ENCODE results near the gene PKDREJ. TPM values are rescaled to one million over a fixed set of nuclear protein-coding genes. Genes with fewer than 3 reads are reported as not detected.
"Not testable (repeated sequence)": the region's sequence is repeated elsewhere in the genome, so short reads cannot be mapped to it uniquely, and the experiment has no call there.

PKDREJ gene, protein sequence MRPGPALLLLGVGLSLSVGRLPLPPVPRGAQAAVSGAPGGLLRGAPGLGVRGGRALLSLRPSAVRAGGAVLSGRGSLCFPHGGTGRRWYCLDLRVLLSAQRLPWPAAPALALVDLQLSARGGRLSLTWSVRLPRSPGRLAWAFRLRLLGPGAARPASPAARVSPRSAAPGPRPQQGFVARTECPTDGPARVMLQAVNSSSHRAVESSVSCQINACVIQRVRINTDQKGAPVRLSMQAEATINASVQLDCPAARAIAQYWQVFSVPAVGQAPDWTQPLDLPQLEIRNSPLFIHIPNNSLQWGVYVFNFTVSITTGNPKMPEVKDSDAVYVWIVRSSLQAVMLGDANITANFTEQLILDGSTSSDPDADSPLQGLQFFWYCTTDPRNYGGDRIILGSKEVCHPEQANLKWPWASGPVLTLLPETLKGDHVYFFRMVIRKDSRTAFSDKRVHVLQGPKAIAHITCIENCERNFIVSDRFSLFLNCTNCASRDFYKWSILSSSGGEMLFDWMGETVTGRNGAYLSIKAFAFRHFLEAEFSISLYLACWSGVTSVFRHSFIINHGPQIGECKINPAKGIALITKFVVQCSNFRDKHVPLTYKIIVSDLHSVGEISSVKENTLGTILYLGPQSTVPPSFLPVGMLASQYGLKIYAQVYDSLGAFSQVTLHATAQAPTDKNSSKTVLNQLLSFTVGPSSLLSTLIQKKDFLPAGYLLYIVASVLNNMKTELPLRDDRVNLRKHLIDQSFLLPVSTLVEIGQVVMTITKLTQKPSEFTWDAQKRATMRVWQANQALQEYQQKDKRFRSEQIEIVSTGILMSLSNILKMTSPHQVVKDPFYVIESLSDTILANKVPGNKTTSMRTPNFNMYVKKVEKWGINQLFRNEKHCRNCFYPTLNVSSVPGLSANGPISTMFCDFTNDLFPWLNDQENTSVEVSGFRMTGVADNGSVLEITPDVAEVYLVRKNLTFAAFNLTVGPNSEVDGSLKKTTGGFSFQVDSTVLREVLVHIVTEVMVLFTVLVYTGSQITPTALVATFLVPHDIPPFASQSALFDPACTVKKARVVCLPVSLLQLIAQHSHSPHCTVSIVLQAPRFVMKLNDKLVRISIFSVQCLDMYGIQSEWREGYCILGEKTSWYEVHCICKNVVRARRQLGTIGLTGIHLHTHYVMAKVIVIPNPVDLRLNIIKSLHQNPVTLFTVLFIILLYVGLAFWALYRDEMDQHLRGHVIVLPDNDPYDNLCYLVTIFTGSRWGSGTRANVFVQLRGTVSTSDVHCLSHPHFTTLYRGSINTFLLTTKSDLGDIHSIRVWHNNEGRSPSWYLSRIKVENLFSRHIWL (N-terminal part only)
- total RNA-seq (not detected), polyA plus RNA-seq (0.03 TPM)

DNA sequence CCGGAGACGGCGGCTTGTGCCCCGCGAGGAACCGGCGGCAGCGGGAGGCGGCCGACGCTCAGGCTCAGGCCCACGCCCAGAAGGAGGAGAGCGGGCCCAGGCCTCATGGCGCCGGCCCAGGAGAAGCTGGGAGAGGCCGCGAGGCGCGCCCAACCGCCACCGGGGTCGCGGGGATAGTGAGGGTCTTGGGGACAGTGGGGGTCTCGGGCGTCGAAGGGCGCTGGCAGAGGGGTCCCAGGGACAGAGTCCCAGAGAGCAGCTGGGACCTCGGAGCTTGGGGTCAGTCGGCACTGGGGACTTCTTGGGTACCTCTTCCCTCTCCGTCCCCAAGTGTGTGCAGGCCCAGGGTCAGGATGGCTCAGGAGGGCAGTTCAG, at the start of gene PKDREJ:
PKDREJ (minus strand) TSS at position 128 of the 375 bp plus-strand sequence; CDS start at position 107, 21 bp downstream.
- Histone ChIP-seq H3K27me3 (ENCODE audit: insufficient read depth, low read length, poor library complexity, severe bottlenecking) (peaks cover 30% of the 10 kb centered on the region), H3K4me1 (ENCODE audit: insufficient read depth, low read length) (no peaks in the 10 kb centered on the region), H3K4me3 (ENCODE audit: low read length) (no peak within 1 kb of the TSS), H3K36me3 (ENCODE audit: insufficient read depth, low read length) (no peaks in the 10 kb centered on the region), H3K27ac (ENCODE audit: low read depth, low read length) (no peak within 1 kb of the TSS), H3K9me3 (ENCODE audit: low read length) (no peaks in the 10 kb centered on the region)
- no peak for DNase-seq
- peak within 1 kb of the TSS; percentile 28 to 70 (median 52) for H3K4me3 Mint-ChIP-seq
- POLR2A ChIA-PET = interaction anchor here (0.7 kb wide), 1 partner anchor 13 kb away, joined by 3 read pairs; the partner anchor contains the start of gene CDPF1
- H3K9me3 Mint-ChIP-seq = no peaks in the 10 kb centered on the region
- H3K4me1 Mint-ChIP-seq = peaks cover 8 to 20% (median 9%) of the 10 kb centered on the region in 3 donors
- peaks cover 0 to 6% (median 5%) of the 10 kb centered on the region in 3 donors for H3K36me3 Mint-ChIP-seq
- peaks cover 34 to 57% of the 10 kb centered on the region in 2 donors for H3K27me3 Mint-ChIP-seq
- CTCF ChIA-PET = interaction anchor here (1.2 kb wide), 1 partner anchor 13 kb away, joined by 4 read pairs; the partner anchor contains the start of gene CDPF1
- peak within 1 kb of the TSS in 1 of 8 donors; percentile 78 for H3K27ac Mint-ChIP-seq

DNA sequence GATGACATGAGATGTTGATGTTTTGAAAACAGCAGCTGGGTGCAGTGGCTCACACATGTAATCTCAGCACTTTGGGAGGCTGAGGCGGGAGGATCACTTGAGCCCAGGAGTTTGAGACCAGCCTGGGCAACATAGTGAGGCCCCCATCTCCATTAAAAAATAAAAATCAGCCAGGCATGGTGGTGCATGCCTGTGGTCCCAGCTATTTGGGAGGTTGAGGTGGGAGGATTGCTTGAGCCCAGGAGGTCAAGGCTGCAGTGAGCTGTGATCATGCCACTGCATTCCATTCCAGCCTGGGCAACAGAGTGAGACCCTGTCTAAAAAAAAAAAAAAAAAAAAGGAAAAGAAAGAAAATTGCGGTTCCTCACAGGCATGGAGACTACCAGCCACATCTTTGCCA, 49.7 kb upstream of the PKDREJ start:
- POLR2A ChIA-PET; H3K9me3 ChIP-seq (ENCODE audit: low read length); H3K27ac Mint-ChIP-seq; H3K36me3 ChIP-seq (ENCODE audit: insufficient read depth, low read length); H3K27me3 Mint-ChIP-seq; H3K36me3 Mint-ChIP-seq; H3K4me3 ChIP-seq (ENCODE audit: low read length); H3K4me1 ChIP-seq (ENCODE audit: insufficient read depth, low read length); H3K27ac ChIP-seq (ENCODE audit: low read depth, low read length); H3K4me3 Mint-ChIP-seq; H3K9me3 Mint-ChIP-seq; H3K27me3 ChIP-seq (ENCODE audit: insufficient read depth, low read length, poor library complexity, severe bottlenecking); H3K4me1 Mint-ChIP-seq: not testable (repeated sequence)
- peak in 1 of 5 donors; percentile 4 for DNase-seq
- CTCF ChIA-PET = interaction anchor here (0.6 to 7.1 kb wide), 4 partner anchors 189 to 309 kb away, joined by 3 to 78 read pairs (median 4); no protein-coding TSS in a partner anchor

DNA sequence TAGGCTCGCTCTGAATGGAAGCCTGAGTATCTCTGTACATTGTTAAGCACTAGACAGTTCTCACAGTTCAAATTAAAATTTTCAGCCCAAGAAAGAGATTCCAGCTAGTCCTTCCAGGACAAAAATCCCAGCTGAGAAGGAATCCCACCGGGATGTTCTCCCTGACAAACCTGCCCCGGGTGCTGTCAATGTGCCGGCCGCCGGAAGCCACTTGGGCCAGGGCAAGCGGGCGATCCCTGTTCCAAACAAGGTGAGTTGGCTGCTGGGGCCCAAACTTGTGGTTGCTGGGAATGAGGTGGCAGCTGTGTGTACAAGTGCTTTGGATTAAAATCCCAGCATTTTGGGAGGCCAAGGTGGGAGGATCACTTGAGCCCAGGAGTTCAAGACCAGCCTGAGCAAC, 48.9 kb upstream of the PKDREJ start:
- Mint-ChIP-seq H3K27ac (peak overlapping the region in 1 of 8 donors; percentile 0), H3K9me3 (no peaks in the 10 kb centered on the region), H3K27me3 (peaks cover 0 to 4% of the 10 kb centered on the region in 2 donors), H3K4me1 (no peaks in the 10 kb centered on the region), H3K4me3 (no peak overlapping the region), H3K36me3 (no peaks in the 10 kb centered on the region)
- H3K27me3 ChIP-seq (ENCODE audit: insufficient read depth, low read length, poor library complexity, severe bottlenecking) = no peaks in the 10 kb centered on the region
- CTCF ChIA-PET = interaction anchor here (0.7 to 7.1 kb wide), 3 partner anchors 9 to 195 kb away, joined by 3 to 78 read pairs (median 4); no protein-coding TSS in a partner anchor
- no peaks in the 10 kb centered on the region for H3K9me3 ChIP-seq (ENCODE audit: low read length)
- H3K36me3 ChIP-seq (ENCODE audit: insufficient read depth, low read length) = no peaks in the 10 kb centered on the region
- DNase-seq = peak in 1 of 5 donors; percentile 44
- no peak overlapping the region for H3K27ac ChIP-seq (ENCODE audit: low read depth, low read length)
- H3K4me1 ChIP-seq (ENCODE audit: insufficient read depth, low read length) = no peaks in the 10 kb centered on the region
- POLR2A ChIA-PET = no interaction called here
- H3K4me3 ChIP-seq (ENCODE audit: low read length) = no peak overlapping the region

DNA sequence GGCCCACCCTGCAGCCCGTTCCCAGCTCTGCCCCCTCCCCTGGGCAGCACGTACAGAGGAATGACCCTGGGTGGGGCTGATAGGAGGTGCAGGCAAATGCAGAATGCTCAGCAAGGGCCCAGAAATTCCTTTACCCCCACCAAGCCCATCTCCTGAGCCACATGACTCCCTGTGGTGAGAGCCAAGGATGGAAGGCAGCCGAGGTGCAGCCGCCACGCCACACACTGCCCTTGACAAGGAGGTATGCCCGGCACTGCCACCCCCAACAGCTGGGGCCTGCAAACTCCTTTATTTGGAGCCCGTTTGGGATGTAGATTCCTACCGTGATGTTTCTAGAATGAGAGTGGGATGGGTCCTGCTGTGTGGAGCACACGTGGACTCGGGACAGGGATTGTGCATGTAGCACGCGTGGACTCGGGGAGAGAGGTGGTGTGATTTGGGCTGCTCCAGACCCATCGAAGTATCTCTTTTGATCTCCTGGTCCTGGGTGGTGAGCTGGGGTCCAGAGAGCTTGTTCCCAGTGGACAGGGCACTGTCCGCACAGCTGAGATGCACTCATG, 46.5 kb upstream of the PKDREJ start:
- Mint-ChIP-seq H3K4me1 (no peaks in the 10 kb centered on the region), H3K27me3 (peaks cover 0 to 4% of the 10 kb centered on the region in 2 donors), H3K36me3 (no peaks in the 10 kb centered on the region), H3K4me3 (no peak overlapping the region), H3K27ac (no peak overlapping the region), H3K9me3 (no peaks in the 10 kb centered on the region)
- H3K27me3 ChIP-seq (ENCODE audit: insufficient read depth, low read length, poor library complexity, severe bottlenecking) = no peaks in the 10 kb centered on the region
- no peak overlapping the region for H3K27ac ChIP-seq (ENCODE audit: low read depth, low read length)
- H3K9me3 ChIP-seq (ENCODE audit: low read length) = no peaks in the 10 kb centered on the region
- H3K4me3 ChIP-seq (ENCODE audit: low read length) = no peak overlapping the region
- POLR2A ChIA-PET = no interaction called here
- DNase-seq = peak in 1 of 5 donors; percentile 8
- no peaks in the 10 kb centered on the region for H3K36me3 ChIP-seq (ENCODE audit: insufficient read depth, low read length)
- H3K4me1 ChIP-seq (ENCODE audit: insufficient read depth, low read length) = no peaks in the 10 kb centered on the region
- CTCF ChIA-PET = interaction anchor here (1.8 to 7.1 kb wide), 2 partner anchors 186 to 303 kb away, joined by 7 to 78 read pairs; no protein-coding TSS in a partner anchor

DNA sequence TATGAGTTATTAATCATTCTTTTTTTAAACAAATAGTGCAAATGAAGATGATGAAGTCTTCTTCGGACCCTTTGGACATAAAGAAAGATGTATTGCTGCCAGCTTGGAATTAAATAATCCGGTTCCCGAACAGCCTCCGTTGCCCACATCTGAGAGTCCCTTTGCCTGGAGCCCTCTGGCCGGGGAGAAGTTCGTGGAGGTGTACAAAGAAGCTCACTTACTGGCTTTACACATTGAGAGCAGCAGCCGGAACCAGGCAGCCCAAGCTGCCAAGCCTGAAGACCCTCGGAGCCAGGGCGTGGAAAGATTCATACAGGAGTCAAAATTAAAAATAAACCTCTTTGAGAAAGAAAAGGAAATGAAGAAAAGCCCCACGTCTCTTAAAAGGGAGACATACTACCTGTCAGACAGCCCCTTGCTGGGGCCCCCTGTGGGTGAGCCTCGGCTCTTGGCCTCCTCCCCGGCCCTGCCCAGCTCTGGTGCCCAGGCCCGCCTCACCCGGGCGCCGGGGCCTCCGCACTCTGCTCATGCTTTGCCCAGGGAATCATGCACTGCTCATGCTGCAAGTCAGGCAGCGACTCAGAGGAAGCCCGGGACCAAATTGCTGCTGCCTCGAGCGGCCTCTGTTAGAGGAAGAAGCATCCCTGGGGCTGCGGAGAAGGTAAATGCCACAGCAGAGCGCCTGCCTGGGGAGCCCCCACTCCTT, 45.3 kb upstream of the PKDREJ start:
- DNase-seq = no peak
- Mint-ChIP-seq H3K4me1 (no peaks in the 10 kb centered on the region), H3K4me3 (no peak overlapping the region), H3K9me3 (no peaks in the 10 kb centered on the region), H3K36me3 (no peaks in the 10 kb centered on the region), H3K27ac (peak overlapping the region in 2 of 8 donors; percentile 5 to 77), H3K27me3 (peaks cover 0 to 4% of the 10 kb centered on the region in 2 donors)
- POLR2A ChIA-PET = no interaction called here
- Histone ChIP-seq H3K36me3 (ENCODE audit: insufficient read depth, low read length) (no peaks in the 10 kb centered on the region), H3K9me3 (ENCODE audit: low read length) (no peaks in the 10 kb centered on the region), H3K4me3 (ENCODE audit: low read length) (no peak overlapping the region), H3K27ac (ENCODE audit: low read depth, low read length) (no peak overlapping the region), H3K4me1 (ENCODE audit: insufficient read depth, low read length) (no peaks in the 10 kb centered on the region), H3K27me3 (ENCODE audit: insufficient read depth, low read length, poor library complexity, severe bottlenecking) (no peaks in the 10 kb centered on the region)
- CTCF ChIA-PET = interaction anchor here (1.1 to 1.8 kb wide), 2 partner anchors 192 to 302 kb away, joined by 3 to 7 read pairs; no protein-coding TSS in a partner anchor

DNA sequence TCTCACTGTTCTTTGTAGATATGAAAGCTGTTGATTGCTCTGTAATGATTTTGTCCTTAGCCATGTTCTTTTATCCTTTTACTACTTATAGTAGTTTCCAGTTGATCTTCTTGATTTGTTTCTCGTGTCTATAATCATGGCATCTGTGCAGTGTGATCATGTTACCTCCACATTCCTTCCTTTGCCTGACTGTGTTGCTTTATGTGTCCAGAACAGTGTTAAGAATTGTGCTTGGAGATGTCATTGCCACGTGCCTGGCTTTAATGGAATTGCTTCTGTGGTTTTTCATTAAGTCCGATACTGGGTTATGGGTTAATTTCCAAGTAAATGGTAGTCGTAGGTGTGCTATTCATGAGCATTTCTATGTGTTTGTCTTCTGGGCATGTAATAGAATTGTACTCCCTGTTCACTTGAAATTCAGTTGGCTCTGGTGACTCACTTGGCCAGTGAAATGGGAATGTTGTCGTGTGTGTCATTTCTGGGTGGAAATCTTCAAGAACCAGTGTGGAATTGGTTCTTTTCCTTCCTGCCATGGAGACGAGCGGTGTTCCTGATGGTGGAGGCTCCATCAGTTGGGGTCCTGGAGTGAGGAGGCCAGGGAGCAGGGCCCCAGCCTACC, 40.3 kb upstream of the PKDREJ start:
- Mint-ChIP-seq H3K27me3 (peaks cover 0 to 4% of the 10 kb centered on the region in 2 donors), H3K36me3 (no peaks in the 10 kb centered on the region), H3K4me1 (peaks cover 0 to 6% (median 0%) of the 10 kb centered on the region in 3 donors), H3K4me3 (peak overlapping the region in 1 of 7 donors; percentile 63), H3K9me3 (no peaks in the 10 kb centered on the region), H3K27ac (peak overlapping the region in 1 of 8 donors; percentile 52)
- H3K4me3 ChIP-seq (ENCODE audit: low read length) = no peak overlapping the region
- ChIA-PET POLR2A (interaction anchor here (0.7 kb wide), 1 partner anchor 795 kb away, joined by 4 read pairs; no protein-coding TSS in a partner anchor), CTCF (no interaction called here)
- H3K9me3 ChIP-seq (ENCODE audit: low read length) = no peaks in the 10 kb centered on the region
- no peaks in the 10 kb centered on the region for H3K4me1 ChIP-seq (ENCODE audit: insufficient read depth, low read length)
- no peaks in the 10 kb centered on the region for H3K36me3 ChIP-seq (ENCODE audit: insufficient read depth, low read length)
- H3K27me3 ChIP-seq (ENCODE audit: insufficient read depth, low read length, poor library complexity, severe bottlenecking) = no peaks in the 10 kb centered on the region
- no peak for DNase-seq
- H3K27ac ChIP-seq (ENCODE audit: low read depth, low read length) = no peak overlapping the region
